Right lobe of liver (tissue), 4 donors: ENCODE results near the gene CACNB2.

ENCODE experiments used
- CTCF ChIP-seq, 4 donors: fragments of 200-600 bp in 3 of 4; fragments of 450-650 bp in 1 of 4; IDR thresholded peaks; one replicate each; pipeline versions ENCODE4 v1.5.1 to v1.8.0; 2016 to 2022; ENCODE audit warnings: antibody characterized with exemption in 4 of 4, mild to moderate bottlenecking in 2 of 4
- POLR2A ChIP-seq: fragments of 450-650 bp; IDR thresholded peaks from one replicate; pipeline ENCODE4 v1.6.1; 2017; ENCODE audit warnings: antibody characterized with exemption, mild to moderate bottlenecking
- donor health status: DM: no; HTN: no; CAD: no.
- donor health status: DM: no; HTN: no; CAD: no.
- donor health status: DM: no; HTN: yes; CAD: no.

- no peak for TF ChIP-seq POLR2A
- TF ChIP-seq CTCF (IDR thresholded peaks at IDR 0.05): no peak
Observed at GRCh38 chr10:18260310-18260922, 120.2 kb downstream of the CACNB2 start.
